HEK293 (cell line): ENCODE results near the gene PIM1.

Source experiments
- KLF1 ChIP-seq: fragments of 450-650 bp; formaldehyde crosslinking; IDR thresholded peaks from 2 replicates; pipeline ENCODE4 v1.5.1; 2016; ENCODE audit warnings: missing biosample characterization, missing genetic modification characterization
- KLF7 ChIP-seq: fragments of 450-650 bp; formaldehyde crosslinking; IDR thresholded peaks from 2 replicates; pipeline ENCODE4 v1.5.1; 2016; ENCODE audit warnings: missing biosample characterization, missing genetic modification characterization, borderline replicate concordance
- PATZ1 ChIP-seq: fragments of 450-650 bp; formaldehyde crosslinking; IDR thresholded peaks from 2 replicates; pipeline ENCODE4 v1.5.1; 2016; ENCODE audit warnings: missing biosample characterization, missing genetic modification characterization
- SCRT1 ChIP-seq: fragments of 450-650 bp; formaldehyde crosslinking; IDR thresholded peaks from 2 replicates; pipeline ENCODE4 v1.5.1; 2016; ENCODE audit warnings: missing biosample characterization, missing genetic modification characterization, borderline replicate concordance
- TCF7L2 ChIP-seq: IDR thresholded peaks from 2 replicates; pipeline ENCODE4 v1.6.1; 2011; ENCODE audit warnings: low read depth, mild to moderate bottlenecking, inconsistent platforms, low read length, moderate library complexity, borderline replicate concordance
- ZEB2 ChIP-seq: fragments of 450-650 bp; formaldehyde crosslinking; IDR thresholded peaks from 2 replicates; pipeline ENCODE4 v1.5.1; 2016; ENCODE audit warnings: missing biosample characterization, missing genetic modification characterization
- ZNF114 ChIP-seq: fragments of 450-650 bp; formaldehyde crosslinking; IDR thresholded peaks from 2 replicates; pipeline ENCODE4 v1.5.0; 2017; ENCODE audit warnings: missing biosample characterization, missing genetic modification characterization
- ZNF350 ChIP-seq: fragments of 450-650 bp; formaldehyde crosslinking; IDR thresholded peaks from 2 replicates; pipeline ENCODE4 v1.5.0; 2017; ENCODE audit warnings: missing biosample characterization, mild to moderate bottlenecking, missing genetic modification characterization
- ZNF513 ChIP-seq: fragments of 450-650 bp; IDR thresholded peaks from 2 replicates; pipeline ENCODE4 v1.5.1; 2018; ENCODE audit warnings: missing biosample characterization, missing genetic modification characterization
- ZNF777 ChIP-seq: fragments of 450-650 bp; formaldehyde crosslinking; IDR thresholded peaks from 2 replicates; pipeline ENCODE4 v1.5.1; 2017; ENCODE audit warnings: missing biosample characterization, missing genetic modification characterization, borderline replicate concordance
- TF ChIP-seq, protein P1 (sequence below): fragments of 450-650 bp; formaldehyde crosslinking; IDR thresholded peaks from 2 replicates; pipeline ENCODE4 v1.5.1; 2016; ENCODE audit warnings: missing biosample characterization, missing genetic modification characterization

DNA sequence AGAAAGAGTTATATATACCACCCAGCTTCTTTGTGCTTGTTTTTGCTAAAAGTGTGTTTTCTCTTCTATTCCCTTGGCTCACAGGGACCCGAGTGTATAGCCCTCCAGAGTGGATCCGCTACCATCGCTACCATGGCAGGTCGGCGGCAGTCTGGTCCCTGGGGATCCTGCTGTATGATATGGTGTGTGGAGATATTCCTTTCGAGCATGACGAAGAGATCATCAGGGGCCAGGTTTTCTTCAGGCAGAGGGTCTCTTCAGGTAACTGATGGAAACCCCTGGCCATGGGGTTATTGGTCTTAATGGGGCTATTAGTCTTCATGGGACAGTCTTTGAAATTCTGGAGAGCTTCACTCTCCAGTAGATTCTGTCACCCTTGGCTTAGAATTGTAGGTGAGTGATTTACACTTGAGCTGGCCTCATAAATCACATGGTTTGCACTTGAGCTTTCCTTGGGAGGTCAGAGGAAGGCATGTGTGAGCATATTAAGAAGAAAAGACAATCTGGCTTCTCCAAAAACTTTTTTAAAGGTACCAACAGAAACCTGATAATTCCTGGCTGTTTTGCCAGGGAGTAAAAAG lies 3.0 kb downstream of the PIM1 start:
- TF ChIP-seq SCRT1 (tag by site-specific recombination) (no peak), ZNF777 (tag by site-specific recombination) (no peak), KLF1 (tag by site-specific recombination) (no peak), ZEB2 (no peak), ZNF513 (no peak), KLF7 (tag by site-specific recombination) (no peak), TCF7L2 (no peak), ZNF114 (no peak), ZNF350 (tag by site-specific recombination) (no peak), PATZ1 (tag by site-specific recombination) (no peak)
- TF ChIP-seq, protein P1, sequence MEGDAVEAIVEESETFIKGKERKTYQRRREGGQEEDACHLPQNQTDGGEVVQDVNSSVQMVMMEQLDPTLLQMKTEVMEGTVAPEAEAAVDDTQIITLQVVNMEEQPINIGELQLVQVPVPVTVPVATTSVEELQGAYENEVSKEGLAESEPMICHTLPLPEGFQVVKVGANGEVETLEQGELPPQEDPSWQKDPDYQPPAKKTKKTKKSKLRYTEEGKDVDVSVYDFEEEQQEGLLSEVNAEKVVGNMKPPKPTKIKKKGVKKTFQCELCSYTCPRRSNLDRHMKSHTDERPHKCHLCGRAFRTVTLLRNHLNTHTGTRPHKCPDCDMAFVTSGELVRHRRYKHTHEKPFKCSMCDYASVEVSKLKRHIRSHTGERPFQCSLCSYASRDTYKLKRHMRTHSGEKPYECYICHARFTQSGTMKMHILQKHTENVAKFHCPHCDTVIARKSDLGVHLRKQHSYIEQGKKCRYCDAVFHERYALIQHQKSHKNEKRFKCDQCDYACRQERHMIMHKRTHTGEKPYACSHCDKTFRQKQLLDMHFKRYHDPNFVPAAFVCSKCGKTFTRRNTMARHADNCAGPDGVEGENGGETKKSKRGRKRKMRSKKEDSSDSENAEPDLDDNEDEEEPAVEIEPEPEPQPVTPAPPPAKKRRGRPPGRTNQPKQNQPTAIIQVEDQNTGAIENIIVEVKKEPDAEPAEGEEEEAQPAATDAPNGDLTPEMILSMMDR, result no peak
